OCI-LY7 (cell line): ENCODE results near the gene BBX. TPM values are rescaled to one million over a fixed set of nuclear protein-coding genes. Genes with fewer than 3 reads are reported as not detected.
A peak's percentile ranks its signal among the peaks of the same experiment; 100 is the strongest.
"Not testable (repeated sequence)": the region's sequence is repeated elsewhere in the genome, so short reads cannot be mapped to it uniquely, and the experiment has no call there.

ENCODE experiments used
- BruUV-seq: library from RNA; stranded (reverse); fragments of 400-500 nt; replicated peaks from 2 replicates; lab custom pipeline; 2021; lab: Mats Ljungman, UMichigan
- CTCF ChIA-PET: fragments of 300-600 bp; sonication (Branson Sonifier 250); formaldehyde crosslinking; loops from one replicate; lab custom pipeline; 2022; ENCODE audit warnings: antibody characterized with exemption; ENCODE audit not compliant: unreplicated experiment; lab: Charles Lee
- POLR2A ChIA-PET: fragments of 300-600 bp; sonication (Branson Sonifier 250); formaldehyde crosslinking; loops from one replicate; lab custom pipeline; 2022; ENCODE audit warnings: antibody characterized with exemption; lab: Charles Lee
- DNase-seq: peaks from one replicate; pipeline ENCODE4 v3.0.0-alpha.2; 2015; ENCODE audit warnings: low spot score
- H2AFZ ChIP-seq: fragments of 200-600 bp; sonication (generic), shearing (Covaris generic); 2 replicates; pipeline ENCODE4 v1.6.1; 2014; ENCODE audit warnings: mild to moderate bottlenecking, antibody characterized with exemption, low read length, moderate library complexity
- H3K27ac ChIP-seq: fragments of 200-600 bp; sonication (generic); 2 replicates; pipeline ENCODE4 v1.5.1; 2014; ENCODE audit warnings: mixed run types, low read depth, mild to moderate bottlenecking, moderate library complexity, low read length, inconsistent platforms; ENCODE audit not compliant: poor library complexity, severe bottlenecking
- H3K36me3 ChIP-seq: fragments of 200-600 bp; sonication (generic); 2 replicates; pipeline ENCODE4 v1.6.1; 2014; ENCODE audit warnings: mild to moderate bottlenecking, antibody characterized with exemption, low read length, moderate library complexity, mixed read lengths; ENCODE audit not compliant: insufficient read depth
- H3K4me1 ChIP-seq: fragments of 200-600 bp; sonication (generic); 2 replicates; pipeline ENCODE4 v1.5.1; 2014; ENCODE audit warnings: mild to moderate bottlenecking, low read length; ENCODE audit not compliant: insufficient read depth, poor library complexity, severe bottlenecking
- H3K4me2 ChIP-seq: fragments of 200-600 bp; sonication (generic); 2 replicates; pipeline ENCODE4 v1.6.1; 2014; ENCODE audit warnings: mild to moderate bottlenecking, low read length
- H3K4me3 ChIP-seq: fragments of 200-600 bp; sonication (generic); 2 replicates; pipeline ENCODE4 v1.5.1; 2014; ENCODE audit warnings: mild to moderate bottlenecking, low read depth, low read length; ENCODE audit not compliant: poor library complexity, severe bottlenecking
- H3K79me2 ChIP-seq: fragments of 200-600 bp; sonication (generic); 2 replicates; pipeline ENCODE4 v1.6.1; 2016; ENCODE audit warnings: low read depth, mild to moderate bottlenecking, low read length, moderate library complexity, mixed read lengths; ENCODE audit not compliant: insufficient read depth
- H3K9me2 ChIP-seq: fragments of 200-600 bp; sonication (generic); 2 replicates; pipeline ENCODE4 v1.6.1; 2016; ENCODE audit warnings: mild to moderate bottlenecking, low read length, mixed read lengths; ENCODE audit not compliant: insufficient read depth
- H3K9me3 ChIP-seq: fragments of 200-600 bp; sonication (generic); 2 replicates; pipeline ENCODE4 v1.6.1; 2014; ENCODE audit warnings: mild to moderate bottlenecking, mixed run types, low read length, mixed read lengths
- H4K20me1 ChIP-seq: fragments of 200-600 bp; sonication (generic); 2 replicates; pipeline ENCODE4 v1.6.1; 2014; ENCODE audit warnings: mild to moderate bottlenecking, antibody characterized with exemption, low read length, moderate library complexity, mixed read lengths; ENCODE audit not compliant: insufficient read depth
- EZH2phosphoT487 ChIP-seq: fragments of 200-600 bp; sonication (generic); IDR thresholded peaks from 2 replicates; pipeline ENCODE4 v1.6.1; 2018; ENCODE audit warnings: low read depth, borderline replicate concordance, mild to moderate bottlenecking, mixed run types, antibody characterized with exemption, low read length, moderate library complexity, mixed read lengths
- intact Hi-C: fragments of 100-400 bp; cut with micrococcal nuclease; formaldehyde crosslinking; loops from one replicate; pipeline ENCODE4 v1.10.0; 2022; ENCODE audit not compliant: unreplicated experiment
- total RNA-seq, 2 experiments: library from RNA; depleted of rRNA in 1 of 2; stranded (reverse); fragments of >200 nt in 1 of 2; shearing (Covaris generic) in 1 of 2; gene quantifications; 2 replicates each; pipeline ENCODE4 v1.2.3, GENCODE V29; 2014 to 2022
- TF ChIP-seq, protein P1 (sequence below): fragments of 200-600 bp; sonication (generic); conservative IDR thresholded peaks from 2 replicates; pipeline ENCODE4 v1.5.1; 2014; ENCODE audit warnings: mild to moderate bottlenecking, antibody characterized with exemption, low read length, moderate library complexity, mixed read lengths

Gene BBX
- total RNA-seq, 2 experiments from 2014 or later, result 27.0 to 49.8 TPM

DNA sequence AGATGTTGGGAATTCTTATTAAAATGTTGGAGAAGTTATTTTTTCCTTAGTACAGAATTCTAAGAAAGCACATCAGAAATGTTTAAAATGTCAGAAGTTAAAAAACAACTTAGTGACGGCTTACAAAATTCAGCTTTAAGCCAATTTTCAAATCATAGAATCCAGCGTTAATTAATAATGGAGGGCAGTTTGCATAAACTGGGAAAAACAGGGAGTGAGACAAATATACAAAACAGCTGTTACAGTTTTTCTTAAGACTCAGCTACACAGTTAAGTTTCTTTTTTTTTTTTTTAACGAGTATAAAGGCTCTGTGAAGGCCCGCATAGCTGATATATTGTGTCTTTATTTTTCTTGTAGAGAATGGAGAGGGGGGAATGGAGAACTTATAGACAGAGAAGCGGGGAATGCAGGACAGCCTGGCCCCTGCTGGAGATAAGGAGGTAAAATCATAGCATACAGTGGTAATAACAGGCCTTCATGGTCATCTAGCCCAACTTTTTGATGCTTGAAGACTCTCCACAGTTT is 164.4 kb downstream of the BBX start:
- H4K20me1 ChIP-seq, result no peaks in the 10 kb centered on the region; the same call in none of the 2 replicates
- no peaks in the 10 kb centered on the region for H3K36me3 ChIP-seq
- H2AFZ ChIP-seq, result no peak overlapping the region
- ChIA-PET POLR2A (no interaction called here), CTCF (no interaction called here)
- H3K4me2 ChIP-seq, result no peak overlapping the region
- no peaks in the 10 kb centered on the region for H3K79me2 ChIP-seq
- intact Hi-C loops, result no loop called here
- no peak for TF ChIP-seq EZH2phosphoT487
- no peak overlapping the region for H3K27ac ChIP-seq
- H3K4me1 ChIP-seq, result peaks cover 6% of the 10 kb centered on the region
- no peaks in the 10 kb centered on the region for H3K9me3 ChIP-seq
- H3K9me2 ChIP-seq, result no peaks in the 10 kb centered on the region
- no peak overlapping the region for H3K4me3 ChIP-seq
- no peak for DNase-seq
- BruUV-seq, result no TSS peak

DNA sequence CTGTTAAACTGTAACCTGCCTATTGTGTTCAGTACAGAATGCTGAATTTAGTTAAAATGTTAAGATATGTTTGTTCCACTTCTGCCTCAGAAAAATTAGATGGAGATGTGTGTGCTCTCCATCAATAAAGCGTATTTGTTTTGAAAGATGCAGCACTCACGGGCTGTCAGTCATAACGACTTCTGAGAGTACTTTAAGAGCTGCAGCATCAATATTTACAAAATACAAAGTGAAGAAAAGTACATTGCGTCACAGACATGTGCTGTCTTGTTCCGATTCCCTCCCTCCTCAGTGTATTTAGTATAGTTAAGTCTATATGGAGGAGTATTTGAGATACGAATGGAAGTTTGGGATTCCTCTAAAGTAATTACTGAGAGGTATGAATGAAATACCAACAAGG is 166.6 kb downstream of the BBX start:
- no TSS peak for BruUV-seq
- no peak for DNase-seq
- intact Hi-C loops, result no loop called here
- Histone ChIP-seq H2AFZ (no peak overlapping the region), H3K27ac (no peak overlapping the region), H3K9me3 (no peaks in the 10 kb centered on the region), H3K4me1 (peaks cover 5% of the 10 kb centered on the region), H3K9me2 (no peaks in the 10 kb centered on the region), H4K20me1 (no peaks in the 10 kb centered on the region; the same call in 1 of the 2 replicates), H3K79me2 (no peaks in the 10 kb centered on the region), H3K36me3 (no peaks in the 10 kb centered on the region), H3K4me3 (no peak overlapping the region), H3K4me2 (no peak overlapping the region)
- ChIA-PET POLR2A (interaction anchor here (1.0 to 1.2 kb wide), 2 partner anchors 14 to 108 kb away, joined by 3 read pairs; no protein-coding TSS in a partner anchor), CTCF (interaction anchor here (1.1 kb wide), 1 partner anchor 15 kb away, joined by 3 read pairs; no protein-coding TSS in a partner anchor)
- TF ChIP-seq, protein P1, sequence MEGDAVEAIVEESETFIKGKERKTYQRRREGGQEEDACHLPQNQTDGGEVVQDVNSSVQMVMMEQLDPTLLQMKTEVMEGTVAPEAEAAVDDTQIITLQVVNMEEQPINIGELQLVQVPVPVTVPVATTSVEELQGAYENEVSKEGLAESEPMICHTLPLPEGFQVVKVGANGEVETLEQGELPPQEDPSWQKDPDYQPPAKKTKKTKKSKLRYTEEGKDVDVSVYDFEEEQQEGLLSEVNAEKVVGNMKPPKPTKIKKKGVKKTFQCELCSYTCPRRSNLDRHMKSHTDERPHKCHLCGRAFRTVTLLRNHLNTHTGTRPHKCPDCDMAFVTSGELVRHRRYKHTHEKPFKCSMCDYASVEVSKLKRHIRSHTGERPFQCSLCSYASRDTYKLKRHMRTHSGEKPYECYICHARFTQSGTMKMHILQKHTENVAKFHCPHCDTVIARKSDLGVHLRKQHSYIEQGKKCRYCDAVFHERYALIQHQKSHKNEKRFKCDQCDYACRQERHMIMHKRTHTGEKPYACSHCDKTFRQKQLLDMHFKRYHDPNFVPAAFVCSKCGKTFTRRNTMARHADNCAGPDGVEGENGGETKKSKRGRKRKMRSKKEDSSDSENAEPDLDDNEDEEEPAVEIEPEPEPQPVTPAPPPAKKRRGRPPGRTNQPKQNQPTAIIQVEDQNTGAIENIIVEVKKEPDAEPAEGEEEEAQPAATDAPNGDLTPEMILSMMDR, result no peak
- TF ChIP-seq EZH2phosphoT487, result no peak

DNA sequence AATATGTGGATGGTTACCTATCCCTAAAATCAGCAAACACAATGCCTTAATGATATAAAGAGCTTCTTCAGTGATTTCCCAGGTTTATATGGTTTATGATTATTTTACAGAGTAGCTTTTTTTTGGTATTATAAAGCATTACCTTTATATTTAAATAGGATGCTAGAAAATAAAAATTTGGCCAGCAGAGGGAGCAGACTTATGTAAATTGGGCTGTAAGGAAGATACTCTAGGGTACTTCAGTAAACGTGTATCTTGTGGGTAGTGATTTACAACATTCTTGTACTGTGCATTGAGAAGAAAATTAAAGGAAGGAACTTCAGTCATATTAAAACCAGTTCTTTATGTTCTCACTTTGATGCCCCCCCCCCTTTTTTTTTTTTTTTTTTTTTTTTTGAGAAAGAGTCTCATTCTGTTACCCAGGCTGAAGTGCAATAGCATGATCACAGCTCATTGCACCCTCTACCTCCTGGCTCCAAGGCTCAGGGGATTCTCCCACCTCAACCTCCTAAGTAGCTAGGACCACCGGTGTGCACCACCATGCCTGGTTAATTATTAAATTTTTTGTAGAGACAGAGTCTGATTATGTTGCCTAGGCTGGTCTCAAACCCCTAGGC is 167.9 kb downstream of the BBX start:
- POLR2A ChIA-PET, result interaction anchor here (0.6 kb wide), 3 partner anchors 14 to 567 kb away, joined by 3 to 5 read pairs (median 3); no protein-coding TSS in a partner anchor
- Histone ChIP-seq H3K79me2 (no peaks in the 10 kb centered on the region), H3K9me3 (no peaks in the 10 kb centered on the region), H4K20me1 (no peaks in the 10 kb centered on the region; the same call in 1 of the 2 replicates), H3K36me3 (no peaks in the 10 kb centered on the region), H3K27ac (no peak overlapping the region), H3K4me3 (no peak overlapping the region), H3K4me1 (no peaks in the 10 kb centered on the region), H3K9me2 (no peaks in the 10 kb centered on the region), H2AFZ (no peak overlapping the region), H3K4me2 (no peak overlapping the region)
- DNase-seq, result peak; percentile 65
- intact Hi-C loops, result no loop called here
- TF ChIP-seq, protein P1, result peak; percentile 80
- TF ChIP-seq EZH2phosphoT487, result no peak
- BruUV-seq, result no TSS peak
- CTCF ChIA-PET, result no interaction called here

DNA sequence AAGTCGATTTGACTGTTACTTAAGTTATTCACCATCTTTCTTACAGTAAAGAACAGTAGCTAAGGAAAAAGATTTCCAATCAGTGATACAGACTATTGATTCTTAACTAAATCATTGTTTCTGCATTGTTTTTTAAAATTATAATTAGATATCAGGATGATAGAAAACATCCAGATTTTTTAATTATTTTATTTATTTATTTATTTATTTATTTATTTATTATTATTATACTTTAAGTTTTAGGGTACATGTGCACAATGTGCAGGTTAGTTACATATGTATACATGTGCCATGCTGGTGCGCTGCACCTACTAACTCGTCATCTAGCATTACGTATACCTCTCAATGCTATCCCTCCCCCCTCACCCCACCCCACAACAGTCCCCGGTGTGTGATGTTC is 169.2 kb downstream of the BBX start:
- BruUV-seq, H3K79me2 ChIP-seq, intact Hi-C loops, H3K9me3 ChIP-seq, H3K9me2 ChIP-seq, CTCF ChIA-PET, H3K4me3 ChIP-seq, H3K27ac ChIP-seq, H2AFZ ChIP-seq, H4K20me1 ChIP-seq, H3K4me2 ChIP-seq, DNase-seq, H3K36me3 ChIP-seq, H3K4me1 ChIP-seq, POLR2A ChIA-PET: not testable (repeated sequence)

DNA sequence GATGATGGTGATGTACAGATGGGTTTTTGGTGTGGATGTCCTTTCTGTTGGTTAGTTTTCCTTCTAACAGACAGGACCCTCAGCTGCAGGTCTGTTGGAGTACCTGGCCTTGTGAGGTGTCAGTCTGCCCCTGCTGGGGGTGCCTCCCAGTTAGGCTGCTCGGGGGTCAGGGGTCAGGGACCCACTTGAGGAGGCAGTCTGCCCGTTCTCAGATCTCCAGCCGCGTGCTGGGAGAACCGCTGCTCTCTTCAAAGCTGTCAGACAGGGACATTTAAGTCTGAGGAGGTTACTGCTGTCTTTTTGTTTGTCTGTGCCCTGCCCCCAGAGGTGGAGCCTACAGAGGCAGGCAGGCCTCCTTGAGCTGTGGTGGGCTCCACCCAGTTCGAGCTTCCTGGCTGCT is 174.6 kb downstream of the BBX start:
- H2AFZ ChIP-seq, H3K4me2 ChIP-seq, DNase-seq, H3K9me2 ChIP-seq, H3K9me3 ChIP-seq, intact Hi-C loops, H4K20me1 ChIP-seq, H3K79me2 ChIP-seq, H3K27ac ChIP-seq, H3K4me1 ChIP-seq, BruUV-seq, H3K4me3 ChIP-seq, H3K36me3 ChIP-seq, POLR2A ChIA-PET, CTCF ChIA-PET: not testable (repeated sequence)
